ENCODE measurements around the gene FXYD2. TPM values are rescaled to one million over a fixed set of nuclear protein-coding genes. Genes with fewer than 3 reads are reported as not detected.

Gene FXYD2
- total RNA-seq, 4 donors from 2014 or later = 0.67 to 1.7 TPM; not detected in 2

- no peak for DNase-seq
- H3K27ac ChIP-seq = no peak within 1 kb of the TSS
- H3K36me3 ChIP-seq = no peaks in the 10 kb centered on the region
- peaks cover 0 to 27% of the 10 kb centered on the region in 2 donors for H3K27me3 ChIP-seq
- no peaks in the 10 kb centered on the region for H3K9me3 ChIP-seq
- H3K4me3 ChIP-seq = peak within 1 kb of the TSS; percentile 8 to 45 (median 34)
- no peak for TF ChIP-seq POLR2A (IDR thresholded peaks at IDR 0.05)
- H3K4me1 ChIP-seq = peaks cover 5 to 16% (median 11%) of the 10 kb centered on the region in 4 donors
Observed at GRCh38 chr11:117796872-117797529, 27.5 kb downstream of the FXYD2 start, which contains the start of gene DSCAML1. TSS of gene DSCAML1 (minus strand) at chr11:117797216. CDS start at chr11:117797079, 137 bp downstream.

- H3K27me3 ChIP-seq = peaks cover 0 to 27% of the 10 kb centered on the region in 2 donors
Observed at GRCh38 chr11:117796456-117796871, 28.1 kb downstream of the FXYD2 start.

GRCh38 chr11:117795638-117796455, 28.7 kb downstream of the FXYD2 start:
- H3K27me3 ChIP-seq = peaks cover 0 to 27% of the 10 kb centered on the region in 2 donors
- peak overlapping the region in 2 of 4 donors; percentile 27 to 42 for H3K4me3 ChIP-seq
- no peak overlapping the region for H3K27ac ChIP-seq
- no peaks in the 10 kb centered on the region for H3K36me3 ChIP-seq
- no peaks in the 10 kb centered on the region for H3K9me3 ChIP-seq
- no peak for DNase-seq
- TF ChIP-seq CTCF (IDR thresholded peaks at IDR 0.05) (no peak), POLR2A (IDR thresholded peaks at IDR 0.05) (no peak)
- H3K4me1 ChIP-seq = peaks cover 5 to 16% (median 11%) of the 10 kb centered on the region in 4 donors

More at GRCh38 chr11:117796456-117796871, 28.1 kb downstream of the FXYD2 start:
- Histone ChIP-seq H3K4me1 (peaks cover 5 to 16% (median 11%) of the 10 kb centered on the region in 4 donors), H3K9me3 (no peaks in the 10 kb centered on the region), H3K36me3 (no peaks in the 10 kb centered on the region), H3K27ac (no peak overlapping the region), H3K4me3 (peak overlapping the region; percentile 8 to 45 (median 34))
- DNase-seq = no peak
- TF ChIP-seq CTCF (IDR thresholded peaks at IDR 0.05) (no peak), POLR2A (IDR thresholded peaks at IDR 0.05) (no peak)

GRCh38 chr11:117794772-117795629, 29.5 kb downstream of the FXYD2 start:
- Histone ChIP-seq H3K9me3 (no peaks in the 10 kb centered on the region), H3K4me3 (no peak overlapping the region), H3K27me3 (peaks cover 0 to 27% of the 10 kb centered on the region in 2 donors), H3K36me3 (no peaks in the 10 kb centered on the region), H3K27ac (no peak overlapping the region), H3K4me1 (peaks cover 5 to 16% (median 11%) of the 10 kb centered on the region in 4 donors)
- TF ChIP-seq CTCF (IDR thresholded peaks at IDR 0.05) (no peak), POLR2A (IDR thresholded peaks at IDR 0.05) (no peak)
- no peak for DNase-seq

GRCh38 chr11:117794135-117794534, 30.4 kb downstream of the FXYD2 start:
- Histone ChIP-seq H3K27ac (no peak overlapping the region), H3K4me3 (no peak overlapping the region), H3K36me3 (no peaks in the 10 kb centered on the region), H3K27me3 (peaks cover 0 to 27% of the 10 kb centered on the region in 2 donors), H3K9me3 (no peaks in the 10 kb centered on the region), H3K4me1 (peaks cover 5 to 16% (median 11%) of the 10 kb centered on the region in 4 donors)
- TF ChIP-seq POLR2A (IDR thresholded peaks at IDR 0.05) (no peak), CTCF (IDR thresholded peaks at IDR 0.05) (no peak)
- DNase-seq = no peak

Data from Peyer's patch (tissue), 4 donors.